Activated CD4-positive, alpha-beta T cell treated with anti-CD3 and anti-CD28 coated beads, Interleukin-2, amount 50 U/mL, for 48 hours (primary cell): Measurements from ENCODE around the gene LRGUK.
"Not testable (repeated sequence)": the region's sequence is repeated elsewhere in the genome, so short reads cannot be mapped to it uniquely, and the experiment has no call there.

Source experiments
- DNase-seq, 2 experiments: peaks; one replicate each; pipeline ENCODE4 v3.0.0-alpha.2; 2020

Gene LRGUK, protein sequence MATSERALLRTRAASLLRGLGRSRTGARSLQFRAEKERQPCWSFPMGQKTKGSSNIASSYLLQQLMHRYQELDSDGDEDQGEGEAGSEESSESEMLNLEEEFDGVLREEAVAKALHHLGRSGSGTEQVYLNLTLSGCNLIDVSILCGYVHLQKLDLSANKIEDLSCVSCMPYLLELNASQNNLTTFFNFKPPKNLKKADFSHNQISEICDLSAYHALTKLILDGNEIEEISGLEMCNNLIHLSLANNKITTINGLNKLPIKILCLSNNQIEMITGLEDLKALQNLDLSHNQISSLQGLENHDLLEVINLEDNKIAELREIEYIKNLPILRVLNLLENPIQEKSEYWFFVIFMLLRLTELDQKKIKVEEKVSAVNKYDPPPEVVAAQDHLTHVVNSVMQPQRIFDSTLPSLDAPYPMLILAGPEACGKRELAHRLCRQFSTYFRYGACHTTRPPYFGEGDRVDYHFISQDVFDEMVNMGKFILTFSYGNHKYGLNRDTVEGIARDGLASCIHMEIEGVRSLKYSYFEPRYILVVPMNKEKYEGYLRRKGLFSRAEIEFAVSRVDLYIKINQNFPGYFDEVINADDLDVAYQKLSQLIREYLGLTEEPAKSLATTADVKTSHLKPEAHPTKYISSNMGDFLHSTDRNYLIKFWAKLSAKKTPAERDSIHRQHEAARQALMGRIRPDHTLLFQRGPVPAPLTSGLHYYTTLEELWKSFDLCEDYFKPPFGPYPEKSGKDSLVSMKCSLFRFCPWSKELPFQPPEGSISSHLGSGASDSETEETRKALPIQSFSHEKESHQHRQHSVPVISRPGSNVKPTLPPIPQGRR

DNA sequence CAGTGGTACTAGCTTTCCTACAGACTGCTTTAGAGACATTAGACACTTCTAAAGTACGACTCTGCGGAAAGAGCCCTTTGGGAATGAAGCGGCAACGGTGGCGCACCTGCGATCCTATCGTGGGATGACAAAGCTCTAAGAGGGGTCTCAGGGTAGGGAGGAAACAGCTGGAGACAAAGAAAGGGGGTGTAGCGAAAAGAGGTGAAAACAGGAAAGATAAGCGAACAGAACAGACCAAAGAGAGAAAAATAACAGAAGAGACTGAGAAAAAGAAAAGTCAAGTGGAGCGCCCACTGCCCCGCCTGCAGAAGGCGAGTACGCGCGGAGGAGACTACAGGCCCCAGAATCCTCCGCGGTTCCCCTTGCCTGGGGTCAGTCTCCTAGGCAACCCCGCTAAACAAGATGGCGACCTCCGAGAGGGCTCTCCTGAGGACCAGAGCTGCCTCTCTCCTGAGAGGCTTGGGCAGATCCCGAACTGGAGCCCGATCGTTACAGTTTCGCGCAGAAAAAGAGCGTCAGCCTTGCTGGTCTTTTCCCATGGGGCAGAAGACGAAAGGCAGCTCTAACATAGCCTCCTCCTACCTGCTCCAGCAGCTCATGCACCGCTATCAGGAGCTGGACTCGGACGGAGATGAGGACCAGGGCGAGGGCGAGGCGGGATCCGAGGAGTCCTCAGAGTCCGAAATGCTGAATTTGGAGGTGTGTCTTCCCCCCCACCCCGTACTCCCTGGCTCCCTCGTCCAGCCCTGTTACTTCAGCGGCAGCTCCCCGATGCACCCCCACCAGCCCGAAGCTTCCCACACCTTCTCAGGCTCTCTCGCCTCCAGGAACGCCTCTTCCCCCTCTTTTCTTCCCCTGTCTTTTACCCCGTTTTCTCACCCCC lies at the start of gene LRGUK:
TSS of gene LRGUK (plus strand) at position 375 of the 883 bp plus-strand sequence. CDS start at position 403, 28 bp downstream.
- DNase-seq, result peak; percentile 73 to 80

GRCh38 chr7:134077560-134077959 lies 49.6 kb upstream of the LRGUK start:
- not testable (repeated sequence) for DNase-seq

- DNase-seq, result no peak
Measured at GRCh38 chr7:134078991-134079390, 48.1 kb upstream of the LRGUK start.

DNA sequence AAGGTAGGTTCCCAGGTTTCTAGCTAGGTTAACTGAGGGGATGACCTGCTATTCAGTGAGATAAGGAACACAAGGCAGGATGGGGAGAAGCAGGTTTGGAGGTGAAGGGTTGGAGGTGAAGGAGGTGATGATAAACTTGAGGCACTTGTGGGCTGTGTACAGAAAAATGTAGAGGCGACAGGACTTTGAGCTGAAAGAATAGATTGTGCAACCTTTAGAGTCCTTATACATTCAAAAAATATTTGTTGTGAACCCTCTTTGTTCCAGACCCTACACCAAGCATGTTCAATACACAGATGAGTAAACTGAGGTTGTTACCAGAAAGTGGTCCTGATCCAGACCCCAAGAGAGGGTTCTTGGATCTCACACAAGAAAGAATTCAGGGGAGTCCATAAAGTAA lies 45.4 kb upstream of the LRGUK start:
- DNase-seq, result no peak

GRCh38 chr7:134083766-134084487 lies 43.2 kb upstream of the LRGUK start:
- no peak for DNase-seq

DNA sequence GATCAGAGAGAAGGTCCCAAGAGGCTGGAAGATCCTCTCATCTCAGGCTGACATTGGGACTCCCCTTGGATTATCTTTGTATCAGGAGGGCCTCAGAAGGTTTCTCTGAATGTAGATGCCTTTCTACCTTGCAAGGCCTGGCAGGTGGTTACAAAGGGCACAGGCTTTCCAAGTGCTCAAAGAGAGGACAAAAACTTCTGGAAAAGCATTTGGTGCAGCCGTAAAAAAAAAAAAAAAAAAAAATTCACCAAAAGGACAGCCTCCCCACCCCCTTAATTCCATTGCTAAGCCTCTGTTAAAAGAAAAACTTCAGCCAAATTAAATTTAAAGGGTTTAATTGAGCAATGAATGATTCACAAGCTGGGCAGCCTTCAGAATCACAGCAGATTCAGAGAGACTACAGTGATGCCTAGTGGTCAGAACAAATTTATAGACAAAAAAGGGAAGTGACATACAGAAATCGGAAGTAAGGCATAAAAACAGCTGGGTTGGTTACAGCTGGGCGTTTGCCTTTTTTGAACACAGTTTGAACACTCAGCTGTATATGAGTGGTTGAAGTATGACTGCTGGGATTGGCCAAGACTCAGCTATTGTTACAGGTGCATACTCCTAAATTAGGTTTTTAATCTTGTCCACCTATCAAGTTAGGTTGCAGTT lies 42.5 kb upstream of the LRGUK start:
- no peak for DNase-seq

DNA sequence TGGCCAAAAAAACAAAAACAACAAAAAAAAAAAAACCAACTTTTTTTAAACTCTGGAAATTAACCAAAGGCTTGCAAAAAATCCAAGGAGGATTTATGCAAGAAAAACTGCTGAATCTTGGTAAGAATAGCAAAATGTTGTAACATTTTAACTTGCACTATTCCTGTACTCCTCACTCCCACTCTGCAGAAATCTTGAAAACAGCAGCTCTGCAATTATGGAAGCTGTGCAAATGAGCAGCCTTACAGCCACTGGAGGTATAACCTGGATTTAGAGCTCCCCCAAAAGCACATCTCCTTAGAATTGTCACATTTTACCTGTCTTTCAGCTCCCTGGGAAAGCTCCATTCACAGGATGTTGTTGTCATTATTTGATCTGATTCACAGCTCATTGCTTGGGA lies 41.8 kb upstream of the LRGUK start:
- DNase-seq, result no peak

DNA sequence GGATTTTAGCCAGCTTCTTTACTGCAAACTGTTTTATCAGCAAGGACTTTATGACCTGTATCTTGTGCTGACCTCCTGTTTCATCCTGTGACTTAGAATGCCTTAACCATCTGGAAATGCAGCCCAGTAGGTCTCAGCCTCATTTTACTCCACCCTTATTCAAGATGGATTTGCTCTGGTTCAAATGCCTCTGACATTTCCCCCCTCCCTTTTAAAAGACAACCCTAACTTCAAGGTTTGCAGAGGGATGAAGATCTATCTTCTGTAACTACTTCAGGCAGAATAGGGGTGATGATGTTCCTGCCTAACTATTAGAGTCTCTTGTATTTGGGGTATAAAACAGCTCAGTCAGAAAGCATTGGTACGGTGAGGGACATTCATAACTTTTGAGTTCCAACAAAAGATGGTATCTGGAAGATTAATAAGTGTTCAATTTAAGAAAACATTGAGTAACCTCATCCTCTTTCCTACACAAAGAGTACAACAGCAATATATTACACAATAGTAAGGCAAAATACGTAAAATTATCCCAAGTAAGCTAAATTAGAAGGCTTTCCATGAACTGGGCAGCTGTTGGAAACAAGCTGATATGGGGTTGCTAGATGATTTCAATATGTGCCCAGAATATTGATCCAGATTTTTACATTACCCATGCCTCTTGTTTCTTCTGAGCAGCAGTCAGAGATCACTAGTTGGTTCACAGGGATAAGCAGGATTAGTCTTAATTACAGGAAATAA lies 40.0 kb upstream of the LRGUK start:
- DNase-seq, result no peak

GRCh38 chr7:134088199-134088598 lies 38.9 kb upstream of the LRGUK start:
- DNase-seq, result no peak

DNA sequence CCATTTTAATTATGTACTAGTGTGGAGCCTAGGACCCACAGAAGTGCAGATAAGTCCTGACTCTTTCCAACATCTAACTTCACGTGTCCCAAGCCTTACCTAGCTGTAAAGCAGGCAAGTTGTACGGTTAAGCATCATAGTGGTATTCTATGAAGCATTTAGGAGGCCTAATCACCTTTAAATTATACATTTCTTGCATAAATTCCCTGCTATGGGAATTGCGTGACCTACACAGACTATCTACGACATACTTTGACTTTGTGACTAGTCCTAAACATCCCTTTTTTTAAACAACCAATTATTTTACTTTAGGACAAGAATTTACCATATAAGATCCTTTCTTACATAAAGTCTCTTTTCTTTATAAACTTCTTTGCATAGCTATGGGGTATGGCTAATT lies 37.7 kb upstream of the LRGUK start:
- no peak for DNase-seq

GRCh38 chr7:134098072-134098471 lies 29.1 kb upstream of the LRGUK start:
- DNase-seq, result no peak

DNA sequence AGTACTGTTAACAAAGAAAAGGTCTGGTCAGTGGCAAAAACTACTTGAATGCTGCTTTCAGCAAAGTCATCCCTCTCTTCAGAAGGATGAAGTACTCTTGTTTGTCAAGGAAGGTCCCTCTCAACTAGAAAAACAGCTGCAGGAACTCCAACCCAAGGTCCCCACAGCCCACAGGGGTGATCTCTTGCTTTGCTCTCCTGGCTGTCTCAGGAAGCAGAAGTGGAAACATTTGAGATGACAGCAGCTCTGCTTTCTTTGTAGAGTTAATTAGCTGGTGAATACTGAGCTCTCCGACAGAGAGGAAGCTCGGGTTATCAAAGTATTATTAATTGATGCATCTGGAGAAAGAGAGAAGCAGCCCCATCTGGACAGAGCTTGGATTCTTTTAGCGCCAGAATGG lies 25.4 kb upstream of the LRGUK start:
- no peak for DNase-seq

GRCh38 chr7:134104166-134104565 lies 23.0 kb upstream of the LRGUK start:
- DNase-seq, result no peak

DNA sequence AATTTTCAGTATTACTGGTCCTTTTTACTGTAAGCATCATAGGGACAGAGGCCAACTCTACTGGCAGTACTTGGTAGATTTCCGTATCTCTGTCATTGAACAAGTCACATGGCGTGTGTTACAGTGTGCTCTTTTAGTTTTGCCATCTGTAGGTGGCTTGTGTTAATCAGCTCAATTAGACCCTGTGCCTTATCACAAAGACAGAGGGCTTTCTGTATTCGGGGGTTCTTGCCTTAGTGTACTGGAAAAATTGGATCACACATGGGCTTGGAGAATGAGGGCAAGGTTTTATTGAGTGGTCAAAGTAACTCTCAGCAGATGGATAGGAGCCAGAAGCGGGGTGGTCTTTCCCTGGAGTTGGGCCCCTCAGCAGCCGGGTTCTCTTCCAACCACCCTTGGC lies 21.3 kb upstream of the LRGUK start:
- DNase-seq, result no peak

GRCh38 chr7:134108802-134109201 lies 18.3 kb upstream of the LRGUK start:
- no peak for DNase-seq

GRCh38 chr7:134113655-134114054 lies 13.5 kb upstream of the LRGUK start:
- no peak for DNase-seq

DNA sequence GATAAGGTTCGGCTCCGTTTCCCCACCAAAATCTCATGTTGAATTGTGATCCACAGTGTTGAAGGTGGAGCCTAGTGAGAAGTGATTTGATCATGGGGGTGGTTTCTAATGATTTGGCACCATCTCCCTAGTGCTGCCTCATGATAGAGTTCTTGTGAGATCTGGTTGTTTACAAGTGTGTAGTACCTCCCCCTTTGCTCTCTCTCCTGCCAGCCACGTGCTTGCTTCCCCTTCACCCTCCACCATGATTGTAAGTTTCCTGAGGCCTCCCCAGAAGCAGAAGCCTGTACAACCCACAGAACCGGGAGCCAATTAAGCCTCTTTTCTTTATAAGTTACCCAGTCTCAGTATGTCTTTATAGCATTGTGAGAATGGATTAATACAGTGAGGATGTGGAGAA lies 12.1 kb upstream of the LRGUK start:
- DNase-seq, result no peak

GRCh38 chr7:134120405-134120804 lies 6.7 kb upstream of the LRGUK start:
- DNase-seq, result no peak

GRCh38 chr7:134121632-134122139 lies 5.5 kb upstream of the LRGUK start:
- no peak for DNase-seq

- no peak for DNase-seq
Measured at GRCh38 chr7:134122980-134123379, 4.2 kb upstream of the LRGUK start.

DNA sequence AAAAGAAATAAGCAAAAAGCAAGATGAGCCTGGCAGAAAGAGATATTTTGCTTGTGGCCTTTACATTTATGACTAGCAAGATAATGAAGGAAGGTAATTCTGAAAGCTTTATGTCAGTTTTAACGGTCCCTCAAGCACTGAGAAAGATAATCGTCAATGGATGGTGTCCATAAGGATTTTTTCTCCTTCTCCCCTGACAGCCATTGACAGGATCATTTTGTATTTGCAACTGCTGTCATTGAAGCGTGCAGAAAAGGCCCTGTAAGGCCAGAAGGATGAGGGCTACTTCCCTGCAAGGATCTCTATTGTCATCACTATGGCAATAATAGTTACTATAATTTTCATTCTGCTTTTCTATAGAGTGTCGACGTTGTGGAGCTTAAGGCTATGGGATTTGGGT lies 994 bp upstream of the LRGUK start:
- DNase-seq, result no peak
